Fibroblast of skin of scalp (primary cell): ENCODE measurements around the gene GMDS.

ENCODE experiments used
- DNase-seq: peaks from one replicate; pipeline ENCODE4 v3.0.0-alpha.2; 2013

The GMDS gene

GRCh38 chr6:2237001-2237400, 8.4 kb downstream of the GMDS start:
- peak; percentile 81 for DNase-seq

GRCh38 chr6:2235777-2236495, 9.5 kb downstream of the GMDS start:
- no peak for DNase-seq

- DNase-seq, result no peak
These were observed 13.0 kb downstream of the GMDS start for GRCh38 chr6:2232445-2232844.

GRCh38 chr6:2231438-2231837, 14.0 kb downstream of the GMDS start:
- DNase-seq, result peak; percentile 43

DNA sequence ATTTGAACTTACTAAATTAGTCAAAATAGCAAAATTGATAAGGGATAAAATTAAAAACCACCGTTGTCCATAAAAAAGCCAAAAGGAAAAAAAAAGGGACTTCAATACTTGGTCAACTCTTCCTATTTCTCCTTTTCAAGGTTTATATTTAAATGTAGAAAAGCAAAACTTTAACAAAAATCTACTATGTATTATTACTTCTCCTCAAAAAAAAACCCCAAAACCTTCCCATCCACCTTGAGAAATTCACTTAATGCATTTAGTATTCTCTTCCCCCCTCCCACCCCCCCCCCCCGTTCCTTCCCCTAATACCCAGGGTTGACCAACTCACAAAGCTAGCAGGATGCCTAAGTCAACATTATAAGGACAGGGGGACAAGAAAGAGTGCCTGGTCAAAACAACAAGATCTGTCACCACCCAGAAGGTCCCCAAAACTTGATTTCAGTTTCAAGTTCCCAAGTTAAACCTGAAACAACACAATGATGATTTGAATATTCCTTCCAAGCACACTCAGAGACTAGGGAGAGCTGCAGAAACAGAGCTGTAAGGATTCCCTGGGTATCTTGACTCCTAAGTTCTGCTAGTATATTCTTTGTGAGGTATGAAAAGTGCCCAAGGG, 14.6 kb downstream of the GMDS start:
- no peak for DNase-seq

DNA sequence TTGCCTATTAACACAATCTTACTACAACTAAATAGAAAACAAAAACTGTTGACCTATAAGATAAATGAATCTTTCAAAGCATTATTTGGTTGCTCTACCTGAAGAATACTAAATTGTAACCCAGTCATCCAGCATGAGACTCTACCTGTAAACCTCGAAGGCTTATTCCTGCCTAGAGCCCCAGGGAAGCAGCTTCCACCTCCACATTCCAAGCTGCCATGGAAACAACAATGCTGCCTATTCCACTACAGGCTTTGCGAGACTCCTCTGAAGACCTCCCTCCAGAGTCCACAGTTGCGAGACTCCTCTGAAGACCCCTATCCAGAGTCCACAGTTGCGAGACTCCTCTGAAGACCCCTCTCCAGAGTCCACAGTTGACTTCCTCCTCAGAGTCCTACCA, 15.7 kb downstream of the GMDS start:
- DNase-seq, result no peak

- no peak for DNase-seq
These were observed 16.4 kb downstream of the GMDS start for GRCh38 chr6:2229039-2229438.

- DNase-seq, result no peak
These were observed 17.0 kb downstream of the GMDS start for GRCh38 chr6:2228392-2228791.

GRCh38 chr6:2226775-2227174, 18.6 kb downstream of the GMDS start:
- no peak for DNase-seq

DNA sequence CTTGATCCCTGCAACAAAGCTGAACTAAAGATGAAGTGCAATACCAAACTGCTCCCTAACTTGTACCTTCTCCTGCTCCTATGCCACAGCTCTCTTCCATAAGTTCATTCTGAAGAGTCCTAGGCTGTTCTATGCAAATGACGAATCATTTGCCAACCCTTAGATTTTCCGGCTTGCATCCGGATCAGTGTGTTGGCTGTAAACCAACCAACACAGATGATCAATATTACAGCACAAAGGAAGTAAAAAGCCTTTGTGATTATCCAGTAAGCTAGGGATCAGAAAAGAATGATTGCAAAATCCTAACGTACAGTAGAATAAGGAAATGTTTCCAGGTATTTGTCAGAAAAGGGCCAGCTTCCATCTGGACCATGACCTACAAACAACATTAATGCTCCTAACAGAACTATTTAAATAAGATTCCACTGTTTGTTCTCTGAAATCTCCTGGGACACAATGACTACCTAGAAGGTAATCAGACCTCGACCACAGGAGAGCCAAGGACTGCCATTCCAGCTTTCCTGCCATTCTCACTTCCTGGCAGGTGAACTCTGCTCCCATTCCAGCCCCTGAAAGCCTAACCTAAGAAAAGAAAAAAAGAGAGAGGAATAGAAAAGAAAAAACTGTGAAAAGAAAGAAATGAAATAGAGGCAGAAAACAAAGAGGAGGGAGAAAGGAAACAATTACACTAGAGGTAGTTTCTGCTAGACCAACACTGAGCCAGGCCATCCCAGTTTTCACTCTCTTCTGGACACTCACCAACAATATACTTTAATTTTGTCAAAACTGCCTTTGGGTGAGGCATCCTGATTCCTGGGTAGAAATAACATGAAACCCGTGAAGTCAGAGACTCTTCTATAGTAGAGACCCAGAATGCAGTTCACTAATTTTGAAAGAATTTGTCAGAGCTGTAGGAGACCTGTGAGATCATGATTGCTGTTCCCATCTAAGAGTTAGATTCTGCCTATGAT, 19.7 kb downstream of the GMDS start:
- DNase-seq, result peak; percentile 15

- DNase-seq, result no peak
These were observed 20.5 kb downstream of the GMDS start for GRCh38 chr6:2224847-2225382.

GRCh38 chr6:2222275-2222842, 23.0 kb downstream of the GMDS start:
- DNase-seq, result no peak

DNA sequence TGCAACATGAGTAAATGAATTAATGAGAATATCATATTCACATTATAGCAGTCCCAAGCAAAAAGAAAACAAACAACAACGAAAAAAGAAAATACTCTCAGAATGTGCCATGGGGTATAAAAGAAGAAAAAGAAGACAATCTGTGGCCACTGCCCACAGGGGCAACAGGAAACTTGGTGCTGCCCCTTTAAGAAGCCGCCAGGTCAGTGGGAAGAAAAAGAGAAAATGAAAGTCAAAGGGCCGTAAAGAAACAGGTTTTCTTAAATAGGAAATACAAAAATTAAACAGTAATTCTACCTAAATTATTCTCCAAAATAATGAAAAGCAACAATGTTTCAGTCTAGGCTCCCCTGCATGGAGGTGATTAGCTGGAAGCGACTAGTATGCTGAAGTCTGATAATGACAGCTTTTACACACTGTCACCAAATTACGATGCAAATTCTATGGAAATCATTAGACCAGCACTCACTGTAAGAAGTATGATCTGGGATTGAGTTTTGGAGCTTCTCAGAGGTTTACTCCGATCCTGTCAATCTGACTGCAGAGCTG, 23.6 kb downstream of the GMDS start:
- DNase-seq, result no peak

GRCh38 chr6:2220154-2220553, 25.3 kb downstream of the GMDS start:
- no peak for DNase-seq

DNA sequence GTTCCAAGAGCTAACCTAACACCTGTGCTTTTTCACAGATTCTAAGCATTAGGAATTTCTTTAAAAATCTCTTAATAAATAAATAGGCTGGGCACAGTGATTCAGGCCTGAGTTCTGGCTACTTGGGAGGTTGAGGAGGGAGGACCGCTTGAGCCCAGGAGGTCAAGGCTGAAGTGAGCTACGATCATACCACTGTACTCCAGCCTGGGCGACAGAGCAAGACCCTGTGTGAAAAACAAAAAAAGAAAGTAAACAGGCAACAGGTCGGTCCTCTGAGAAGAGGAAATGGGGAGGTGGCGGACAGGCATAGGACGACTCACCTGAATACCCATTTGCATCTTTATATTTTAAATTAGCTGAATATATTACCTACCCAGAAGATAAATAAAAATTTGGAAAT, 26.5 kb downstream of the GMDS start:
- DNase-seq, result no peak

DNA sequence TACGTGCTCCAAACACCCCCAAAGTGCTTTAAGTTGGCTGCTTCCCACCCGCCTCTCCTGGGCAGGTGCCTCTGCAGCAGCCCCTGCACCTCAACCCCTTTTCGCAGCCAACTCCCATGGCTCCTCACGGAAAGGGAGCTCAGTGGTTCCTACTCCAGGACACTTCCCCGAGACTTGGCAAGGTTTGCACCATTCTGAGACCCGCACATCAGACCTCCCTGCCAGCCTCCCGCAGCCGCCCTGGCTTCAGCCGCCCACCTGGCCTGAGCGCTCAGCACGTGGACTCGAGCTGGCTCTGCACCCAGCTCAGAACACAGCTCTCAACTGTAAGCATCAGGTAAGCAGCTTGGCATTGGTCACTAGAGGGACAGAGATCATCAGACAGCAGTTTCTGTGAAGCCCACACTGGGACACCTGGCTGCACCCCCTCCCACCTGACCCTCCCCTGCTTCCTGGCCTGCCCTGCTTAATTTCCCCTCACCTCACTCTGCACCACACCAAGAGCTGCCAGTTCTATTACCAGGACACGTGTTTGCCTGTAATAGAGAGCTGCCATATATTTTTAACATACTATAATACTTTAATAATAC, 28.5 kb downstream of the GMDS start:
- no peak for DNase-seq

- DNase-seq, result peak; percentile 57
These were observed 30.1 kb downstream of the GMDS start for GRCh38 chr6:2215342-2215741.

DNA sequence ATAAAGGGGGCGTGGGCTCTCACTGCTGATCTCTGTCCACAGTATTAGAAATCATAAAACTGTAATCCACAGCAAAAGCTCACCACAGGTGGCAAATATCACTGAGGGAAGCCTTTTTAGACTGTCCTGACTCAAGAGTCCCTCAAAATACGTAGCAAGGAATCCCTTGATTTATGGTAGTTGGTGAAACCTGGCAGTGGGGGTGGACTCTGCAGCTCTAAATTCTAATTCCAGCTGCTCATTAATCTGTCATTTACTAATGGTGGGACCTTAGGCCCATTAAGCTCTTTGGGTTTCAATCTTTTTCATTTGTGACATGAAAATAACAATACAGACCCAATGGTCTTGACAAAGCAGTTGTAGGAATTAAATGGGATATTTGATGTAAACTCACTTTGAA, 32.3 kb downstream of the GMDS start:
- DNase-seq, result no peak

DNA sequence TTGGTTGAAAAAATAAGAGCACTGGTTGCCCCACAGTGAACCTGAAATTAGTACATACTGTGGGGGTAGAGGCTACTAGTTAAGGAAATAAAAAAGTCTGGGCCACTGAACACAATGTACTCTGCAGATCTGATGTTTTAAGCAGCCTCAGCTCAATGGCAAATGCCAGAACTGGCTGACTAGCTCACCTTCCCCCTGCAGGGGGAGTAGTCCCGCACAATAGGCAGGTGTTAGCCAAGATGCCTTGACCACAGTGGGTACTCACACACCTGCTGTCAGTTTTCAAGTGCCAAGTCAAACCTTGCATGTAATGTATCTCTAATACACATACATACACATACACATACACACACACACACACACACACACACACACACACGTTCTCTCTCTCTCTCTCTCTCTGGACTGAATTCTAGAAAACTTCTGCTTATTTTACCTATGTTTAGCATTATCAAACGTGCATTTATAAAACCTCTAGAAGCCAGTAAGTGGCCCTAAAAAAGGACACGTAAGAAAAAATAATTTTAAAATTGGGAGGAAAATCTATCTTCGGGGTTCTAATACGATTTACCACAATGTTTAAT, 36.1 kb downstream of the GMDS start:
- no peak for DNase-seq

DNA sequence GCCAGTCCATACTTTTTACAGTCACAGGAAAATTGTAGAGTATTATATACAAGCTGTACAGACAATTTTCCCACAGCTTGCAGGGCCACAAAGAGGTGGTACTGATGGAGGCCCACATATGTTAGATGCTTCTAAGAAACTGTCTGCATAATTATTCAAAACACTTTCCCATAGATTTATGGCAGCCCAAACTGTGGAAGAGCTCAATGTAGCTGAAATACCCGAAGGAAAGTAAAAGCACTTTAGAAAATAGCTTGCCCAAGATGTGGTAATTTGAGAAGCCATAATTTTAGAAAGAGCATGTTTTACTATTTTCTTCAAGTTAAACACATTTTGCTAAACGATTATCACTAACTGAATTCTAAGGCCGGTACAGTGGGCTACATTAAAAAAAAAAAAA, 36.9 kb downstream of the GMDS start:
- no peak for DNase-seq

- no peak for DNase-seq
These were observed 40.0 kb downstream of the GMDS start for GRCh38 chr6:2205396-2205795.

- no peak for DNase-seq
These were observed 41.1 kb downstream of the GMDS start for GRCh38 chr6:2204272-2204671.
